Activated CD4-positive, alpha-beta T cell treated with anti-CD3 and anti-CD28 coated beads, Interleukin-2, amount 50 U/mL, for 24 hours (primary cell): ENCODE data around the gene GDF7.

Experiments
- DNase-seq, 2 donors: peaks; one replicate each; pipeline ENCODE4 v3.0.0-alpha.2; 2020; ENCODE audit warnings: low read depth in 1 of 2, low spot score in 1 of 2

GDF7 gene

GRCh38 chr2:20672201-20672951 lies 5.4 kb downstream of the GDF7 start:
- no peak for DNase-seq

GRCh38 chr2:20673686-20674308 lies 6.9 kb downstream of the GDF7 start:
- DNase-seq: no peak

- no peak for DNase-seq
These were observed 7.5 kb downstream of the GDF7 start for GRCh38 chr2:20674309-20674965.

- no peak for DNase-seq
These were observed 8.2 kb downstream of the GDF7 start for GRCh38 chr2:20674974-20675679.

- no peak for DNase-seq
These were observed 8.9 kb downstream of the GDF7 start for GRCh38 chr2:20675701-20676352.

- DNase-seq: no peak
These were observed 9.6 kb downstream of the GDF7 start for GRCh38 chr2:20676353-20677215.

- no peak for DNase-seq
These were observed 10.5 kb downstream of the GDF7 start for GRCh38 chr2:20677301-20678085.

- DNase-seq: no peak
These were observed 11.1 kb downstream of the GDF7 start for GRCh38 chr2:20678086-20678395.

GRCh38 chr2:20678780-20679179 lies 11.8 kb downstream of the GDF7 start:
- no peak for DNase-seq

- DNase-seq: no peak
These were observed 13.9 kb downstream of the GDF7 start for GRCh38 chr2:20680744-20681375.

GRCh38 chr2:20682167-20682920 lies 15.4 kb downstream of the GDF7 start:
- DNase-seq: no peak

GRCh38 chr2:20684581-20685063 lies 17.7 kb downstream of the GDF7 start:
- DNase-seq: no peak

- DNase-seq: no peak
These were observed 20.4 kb downstream of the GDF7 start for GRCh38 chr2:20687260-20687832.

GRCh38 chr2:20689428-20690264 lies 22.7 kb downstream of the GDF7 start:
- no peak for DNase-seq

- DNase-seq: no peak
These were observed 24.3 kb downstream of the GDF7 start for GRCh38 chr2:20691076-20691734.

- no peak for DNase-seq
These were observed 25.1 kb downstream of the GDF7 start for GRCh38 chr2:20692081-20692480.

GRCh38 chr2:20693317-20693716 lies 26.4 kb downstream of the GDF7 start:
- DNase-seq: no peak
